Measurements from ENCODE around the gene DNAJB6. TPM values are rescaled to one million over a fixed set of nuclear protein-coding genes. Genes with fewer than 3 reads are reported as not detected.

The DNAJB6 gene
- total and polyA plus RNA-seq, 3 experiments from 2014 or later: 121 to 147 (median 124) TPM

DNA sequence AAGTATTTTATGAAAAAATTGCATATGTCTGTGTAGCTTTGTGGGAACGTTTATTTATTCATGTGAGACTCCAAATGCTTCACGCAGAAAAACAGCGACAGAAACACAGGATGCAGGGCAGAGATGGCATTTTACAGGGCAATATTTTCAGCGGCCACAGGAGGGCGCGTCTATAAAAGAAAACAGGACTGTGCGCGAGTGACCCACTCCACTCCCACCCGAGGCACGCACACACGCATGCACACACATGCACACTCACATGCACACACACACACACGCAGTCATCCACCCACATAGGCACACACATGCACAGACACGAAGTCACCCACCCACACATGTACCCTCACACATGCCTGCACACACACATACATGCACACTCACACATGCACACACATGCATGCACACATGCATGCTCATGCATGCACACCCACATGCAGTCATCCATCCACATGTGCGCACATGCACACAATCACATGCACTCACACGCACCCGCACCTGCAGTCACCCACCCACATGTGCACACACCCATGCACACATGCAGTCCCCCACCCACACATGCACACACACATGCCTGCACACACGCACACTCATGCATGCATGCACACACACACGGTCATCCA is 96.3 kb downstream of the DNAJB6 start:
- Mint-ChIP-seq H3K36me3 (no peaks in the 10 kb centered on the region), H3K9me3 (no peaks in the 10 kb centered on the region), H3K4me3 (peak overlapping the region in 5 of 7 donors; percentile 2 to 63 (median 29)), H3K27ac (peak overlapping the region in 2 of 8 donors; percentile 37 to 64), H3K4me1 (peaks cover 12 to 15% (median 12%) of the 10 kb centered on the region in 3 donors), H3K27me3 (peaks cover 0 to 7% of the 10 kb centered on the region in 2 donors)
- H3K36me3 ChIP-seq (ENCODE audit: insufficient read depth, low read length): no peaks in the 10 kb centered on the region
- ChIA-PET POLR2A (no interaction called here), CTCF (interaction anchor here (0.8 to 1.3 kb wide), 6 partner anchors 18 to 281 kb away, joined by 3 to 5 read pairs (median 4); no protein-coding TSS in a partner anchor)
- H3K27me3 ChIP-seq (ENCODE audit: insufficient read depth, low read length, poor library complexity, severe bottlenecking): no peaks in the 10 kb centered on the region
- DNase-seq: peak; percentile 27 to 66 (median 43)
- no peaks in the 10 kb centered on the region for H3K9me3 ChIP-seq (ENCODE audit: low read length)
- H3K4me1 ChIP-seq (ENCODE audit: insufficient read depth, low read length): peaks cover 10% of the 10 kb centered on the region
- H3K27ac ChIP-seq (ENCODE audit: low read depth, low read length): no peak overlapping the region
- no peak overlapping the region for H3K4me3 ChIP-seq (ENCODE audit: low read length)

DNA sequence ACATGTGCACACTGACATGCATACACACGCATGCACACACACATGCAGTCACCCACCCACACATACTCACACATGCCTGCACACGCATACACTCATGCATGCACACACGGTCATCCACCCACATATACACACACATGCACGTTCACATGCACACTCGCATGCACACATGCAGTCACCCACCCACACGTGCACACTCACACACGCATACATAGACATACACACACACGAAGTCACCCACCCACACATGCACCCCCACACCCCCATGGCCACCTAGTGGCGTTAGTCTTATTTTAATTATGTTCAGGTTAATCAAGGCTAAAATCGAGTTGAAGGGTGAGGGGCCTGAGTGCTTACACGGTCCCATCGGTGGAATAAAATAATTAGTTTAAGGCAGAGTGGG is 96.8 kb downstream of the DNAJB6 start:
- CTCF ChIA-PET: interaction anchor here (1.4 kb wide), 1 partner anchor 96 kb away, joined by 3 read pairs; no protein-coding TSS in a partner anchor
- H3K4me1 Mint-ChIP-seq: peaks cover 12 to 15% (median 12%) of the 10 kb centered on the region in 3 donors
- H3K9me3 ChIP-seq (ENCODE audit: low read length): no peaks in the 10 kb centered on the region
- DNase-seq: no peak
- H3K27me3 Mint-ChIP-seq: peaks cover 0 to 8% of the 10 kb centered on the region in 2 donors
- no peaks in the 10 kb centered on the region for H3K9me3 Mint-ChIP-seq
- POLR2A ChIA-PET: interaction anchor here (0.7 kb wide), 1 partner anchor 57 kb away, joined by 3 read pairs; no protein-coding TSS in a partner anchor
- H3K4me3 Mint-ChIP-seq: no peak overlapping the region
- no peak overlapping the region for H3K4me3 ChIP-seq (ENCODE audit: low read length)
- H3K4me1 ChIP-seq (ENCODE audit: insufficient read depth, low read length): peaks cover 10% of the 10 kb centered on the region
- H3K36me3 ChIP-seq (ENCODE audit: insufficient read depth, low read length): no peaks in the 10 kb centered on the region
- H3K27me3 ChIP-seq (ENCODE audit: insufficient read depth, low read length, poor library complexity, severe bottlenecking): no peaks in the 10 kb centered on the region
- H3K27ac ChIP-seq (ENCODE audit: low read depth, low read length): no peak overlapping the region
- H3K27ac Mint-ChIP-seq: no peak overlapping the region
- no peaks in the 10 kb centered on the region for H3K36me3 Mint-ChIP-seq

DNA sequence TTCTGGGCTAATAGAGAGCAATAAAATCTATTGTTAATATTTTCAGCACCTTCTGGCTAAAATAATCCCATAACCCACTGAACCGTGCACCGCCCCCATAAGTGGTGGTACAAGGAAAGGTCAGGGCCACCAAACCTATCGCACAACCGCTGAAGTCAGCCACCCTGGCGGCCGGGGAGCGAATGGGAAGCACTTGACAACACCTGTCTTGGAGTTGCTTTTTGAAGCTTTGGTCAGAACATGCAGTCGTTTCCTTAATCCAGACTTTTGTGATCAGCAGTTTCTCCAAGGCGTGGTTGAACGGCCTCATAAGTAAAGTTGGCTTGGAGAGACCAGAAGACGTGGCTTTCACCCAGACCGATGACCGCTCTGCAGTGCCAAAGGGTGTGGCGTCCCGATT is 97.4 kb downstream of the DNAJB6 start:
- Mint-ChIP-seq H3K27me3 (peaks cover 0 to 13% of the 10 kb centered on the region in 2 donors), H3K9me3 (no peaks in the 10 kb centered on the region), H3K4me3 (no peak overlapping the region), H3K36me3 (no peaks in the 10 kb centered on the region), H3K4me1 (peaks cover 12 to 15% (median 12%) of the 10 kb centered on the region in 3 donors), H3K27ac (no peak overlapping the region)
- DNase-seq: no peak
- Histone ChIP-seq H3K27me3 (ENCODE audit: insufficient read depth, low read length, poor library complexity, severe bottlenecking) (no peaks in the 10 kb centered on the region), H3K4me1 (ENCODE audit: insufficient read depth, low read length) (peaks cover 10% of the 10 kb centered on the region), H3K4me3 (ENCODE audit: low read length) (no peak overlapping the region), H3K9me3 (ENCODE audit: low read length) (no peaks in the 10 kb centered on the region), H3K27ac (ENCODE audit: low read depth, low read length) (no peak overlapping the region), H3K36me3 (ENCODE audit: insufficient read depth, low read length) (no peaks in the 10 kb centered on the region)
- ChIA-PET POLR2A (interaction anchor here (0.7 kb wide), 1 partner anchor 57 kb away, joined by 3 read pairs; no protein-coding TSS in a partner anchor), CTCF (interaction anchor here (1.4 kb wide), 1 partner anchor 95 kb away, joined by 3 read pairs; no protein-coding TSS in a partner anchor)

DNA sequence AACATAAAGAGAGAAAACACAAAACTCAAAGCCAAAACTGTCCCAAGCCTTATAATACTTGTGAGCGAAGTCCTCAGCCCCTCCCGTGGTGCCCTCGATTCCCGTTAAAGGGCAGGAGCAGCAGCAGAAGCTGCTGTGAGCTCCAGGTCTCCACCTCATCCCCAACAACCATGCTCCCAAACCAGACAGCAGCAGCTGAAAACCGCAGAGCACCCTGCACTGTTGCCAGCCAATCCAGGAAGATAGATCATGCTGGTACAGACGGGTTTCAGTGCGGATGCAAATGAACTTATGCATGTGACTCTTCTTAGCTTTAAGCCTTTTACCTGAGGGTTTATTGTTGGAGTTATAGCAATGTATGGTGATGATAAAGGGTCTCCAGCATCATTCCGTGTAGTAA is 97.9 kb downstream of the DNAJB6 start:
- H3K4me1 Mint-ChIP-seq: peaks cover 12 to 15% (median 12%) of the 10 kb centered on the region in 3 donors
- no peak for DNase-seq
- CTCF ChIA-PET: interaction anchor here (1.3 to 1.7 kb wide), 3 partner anchors 40 to 120 kb away, joined by 3 to 4 read pairs (median 4); no protein-coding TSS in a partner anchor
- peaks cover 0 to 13% of the 10 kb centered on the region in 2 donors for H3K27me3 Mint-ChIP-seq
- Histone ChIP-seq H3K36me3 (ENCODE audit: insufficient read depth, low read length) (no peaks in the 10 kb centered on the region), H3K9me3 (ENCODE audit: low read length) (no peaks in the 10 kb centered on the region), H3K4me1 (ENCODE audit: insufficient read depth, low read length) (peaks cover 10% of the 10 kb centered on the region), H3K27me3 (ENCODE audit: insufficient read depth, low read length, poor library complexity, severe bottlenecking) (no peaks in the 10 kb centered on the region), H3K4me3 (ENCODE audit: low read length) (no peak overlapping the region), H3K27ac (ENCODE audit: low read depth, low read length) (no peak overlapping the region)
- no peak overlapping the region for H3K4me3 Mint-ChIP-seq
- no peaks in the 10 kb centered on the region for H3K36me3 Mint-ChIP-seq
- H3K9me3 Mint-ChIP-seq: no peaks in the 10 kb centered on the region
- POLR2A ChIA-PET: no interaction called here
- peak overlapping the region in 1 of 8 donors; percentile 82 for H3K27ac Mint-ChIP-seq

DNA sequence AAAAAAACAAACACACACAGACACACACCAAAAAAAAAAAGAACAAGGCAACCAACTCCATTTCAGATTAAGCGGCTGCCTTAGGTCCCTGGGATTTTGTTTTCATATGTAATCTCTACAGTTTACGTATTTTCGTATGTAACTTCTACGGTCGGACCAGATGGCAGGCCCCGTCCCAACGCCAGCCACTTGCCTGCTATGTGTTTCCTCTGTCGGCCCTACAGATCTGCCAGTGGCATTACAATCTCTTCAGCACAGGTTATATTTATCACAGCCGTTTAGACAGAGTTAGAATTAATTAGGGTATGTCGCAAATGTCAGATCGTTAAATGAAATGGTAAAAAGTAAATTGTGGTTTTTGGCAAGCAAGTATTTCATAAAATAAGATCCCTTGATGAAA is 99.3 kb downstream of the DNAJB6 start:
- peaks cover 0 to 13% of the 10 kb centered on the region in 2 donors for H3K27me3 Mint-ChIP-seq
- H3K4me3 Mint-ChIP-seq: no peak overlapping the region
- POLR2A ChIA-PET: no interaction called here
- no peaks in the 10 kb centered on the region for H3K9me3 ChIP-seq (ENCODE audit: low read length)
- no peak overlapping the region for H3K27ac Mint-ChIP-seq
- H3K9me3 Mint-ChIP-seq: no peaks in the 10 kb centered on the region
- H3K36me3 Mint-ChIP-seq: no peaks in the 10 kb centered on the region
- H3K4me1 Mint-ChIP-seq: peaks cover 12 to 15% (median 12%) of the 10 kb centered on the region in 3 donors
- peaks cover 10% of the 10 kb centered on the region for H3K4me1 ChIP-seq (ENCODE audit: insufficient read depth, low read length)
- H3K4me3 ChIP-seq (ENCODE audit: low read length): no peak overlapping the region
- H3K27ac ChIP-seq (ENCODE audit: low read depth, low read length): no peak overlapping the region
- CTCF ChIA-PET: interaction anchor here (1.3 to 1.7 kb wide), 2 partner anchors 39 to 119 kb away, joined by 4 read pairs; no protein-coding TSS in a partner anchor
- no peaks in the 10 kb centered on the region for H3K36me3 ChIP-seq (ENCODE audit: insufficient read depth, low read length)
- DNase-seq: no peak
- H3K27me3 ChIP-seq (ENCODE audit: insufficient read depth, low read length, poor library complexity, severe bottlenecking): no peaks in the 10 kb centered on the region

DNA sequence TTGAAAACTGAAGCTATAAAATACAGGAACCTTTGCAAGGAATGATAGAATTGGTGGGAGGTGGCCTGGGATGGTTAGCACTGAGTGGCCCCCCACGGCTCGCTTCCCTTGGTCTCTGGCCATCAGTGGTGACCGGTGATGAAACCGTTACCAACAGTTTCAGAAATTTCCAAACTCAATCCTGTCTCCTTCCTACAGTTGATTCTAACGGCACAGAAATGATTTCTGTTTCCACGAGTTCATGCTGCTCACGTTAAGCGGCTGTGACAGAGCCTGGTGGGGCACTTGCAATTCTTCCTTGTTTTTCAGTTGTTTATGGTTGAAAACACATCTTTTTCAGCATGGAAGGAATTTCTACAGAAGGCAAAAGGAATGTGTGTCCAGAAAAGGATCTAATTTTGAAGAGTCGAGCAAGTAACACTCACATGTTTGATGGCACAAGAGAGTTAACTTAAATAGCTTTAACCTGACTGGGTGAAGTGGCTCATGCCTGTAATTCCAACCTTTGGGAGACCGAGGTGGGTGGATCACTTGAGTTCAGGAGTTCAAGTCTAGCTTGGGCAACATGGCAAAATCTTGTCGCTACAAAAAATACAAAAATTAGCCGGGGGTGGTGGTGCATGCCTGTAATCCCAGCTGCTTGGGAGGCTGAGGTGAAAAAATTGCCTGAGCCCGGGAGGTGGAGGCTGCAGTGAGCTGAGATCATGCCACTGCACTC is 100.1 kb downstream of the DNAJB6 start:
- peaks cover 10% of the 10 kb centered on the region for H3K4me1 ChIP-seq (ENCODE audit: insufficient read depth, low read length)
- H3K36me3 ChIP-seq (ENCODE audit: insufficient read depth, low read length): no peaks in the 10 kb centered on the region
- H3K9me3 ChIP-seq (ENCODE audit: low read length): no peaks in the 10 kb centered on the region
- peaks cover 12 to 15% (median 12%) of the 10 kb centered on the region in 3 donors for H3K4me1 Mint-ChIP-seq
- no peak overlapping the region for H3K4me3 Mint-ChIP-seq
- H3K27ac ChIP-seq (ENCODE audit: low read depth, low read length): no peak overlapping the region
- H3K4me3 ChIP-seq (ENCODE audit: low read length): no peak overlapping the region
- H3K27me3 ChIP-seq (ENCODE audit: insufficient read depth, low read length, poor library complexity, severe bottlenecking): no peaks in the 10 kb centered on the region
- CTCF ChIA-PET: no interaction called here
- H3K27me3 Mint-ChIP-seq: peaks cover 0 to 13% of the 10 kb centered on the region in 2 donors
- H3K27ac Mint-ChIP-seq: peak overlapping the region in 1 of 8 donors; percentile 48
- no peak for DNase-seq
- POLR2A ChIA-PET: no interaction called here
- no peaks in the 10 kb centered on the region for H3K36me3 Mint-ChIP-seq
- H3K9me3 Mint-ChIP-seq: no peaks in the 10 kb centered on the region

DNA sequence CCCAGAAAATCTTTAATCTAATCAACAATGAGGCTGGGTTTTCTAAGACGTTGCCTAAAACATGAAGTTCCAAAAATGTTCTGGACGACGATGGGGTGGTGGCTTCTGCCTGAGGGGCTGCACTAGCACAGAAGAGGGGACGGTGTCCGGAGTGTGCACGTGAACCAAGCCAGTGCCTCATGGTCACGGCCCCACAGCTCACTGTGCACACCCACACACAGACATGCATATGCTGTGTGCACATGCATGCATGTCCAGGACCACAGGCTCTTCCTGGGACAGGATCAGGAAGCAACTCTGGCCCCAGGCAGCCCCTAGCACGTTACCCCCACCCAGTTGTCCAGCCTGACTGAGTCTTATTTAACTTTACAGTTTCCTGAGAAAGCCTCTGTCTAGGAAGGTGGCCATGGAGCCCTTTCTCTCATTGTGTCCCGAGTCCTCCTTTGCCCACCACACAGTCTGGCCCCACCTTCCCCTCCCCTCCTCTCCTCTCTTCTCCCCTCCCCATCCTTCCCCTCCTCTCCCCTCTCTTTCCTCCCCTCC is 100.8 kb downstream of the DNAJB6 start:
- Mint-ChIP-seq H3K27me3 (peaks cover 0 to 13% of the 10 kb centered on the region in 2 donors), H3K4me3 (no peak overlapping the region), H3K36me3 (no peaks in the 10 kb centered on the region), H3K27ac (peak overlapping the region in 1 of 8 donors; percentile 54), H3K9me3 (no peaks in the 10 kb centered on the region), H3K4me1 (peaks cover 10 to 12% (median 10%) of the 10 kb centered on the region in 3 donors)
- Histone ChIP-seq H3K36me3 (ENCODE audit: insufficient read depth, low read length) (no peaks in the 10 kb centered on the region), H3K27me3 (ENCODE audit: insufficient read depth, low read length, poor library complexity, severe bottlenecking) (no peaks in the 10 kb centered on the region), H3K4me3 (ENCODE audit: low read length) (no peak overlapping the region), H3K27ac (ENCODE audit: low read depth, low read length) (no peak overlapping the region), H3K9me3 (ENCODE audit: low read length) (no peaks in the 10 kb centered on the region), H3K4me1 (ENCODE audit: insufficient read depth, low read length) (peaks cover 7% of the 10 kb centered on the region)
- CTCF ChIA-PET: no interaction called here
- no peak for DNase-seq
- POLR2A ChIA-PET: no interaction called here
